SKM-1 (cell line): ENCODE data around the gene ZNF346.
A peak's percentile ranks its signal among the peaks of the same experiment; 100 is the strongest.

ENCODE experiments used
- DNase-seq: peaks from one replicate; lab custom pipeline; 2025; ENCODE audit not compliant: unreplicated experiment; lab: John Stamatoyannopoulos, UW

The ZNF346 gene

DNA sequence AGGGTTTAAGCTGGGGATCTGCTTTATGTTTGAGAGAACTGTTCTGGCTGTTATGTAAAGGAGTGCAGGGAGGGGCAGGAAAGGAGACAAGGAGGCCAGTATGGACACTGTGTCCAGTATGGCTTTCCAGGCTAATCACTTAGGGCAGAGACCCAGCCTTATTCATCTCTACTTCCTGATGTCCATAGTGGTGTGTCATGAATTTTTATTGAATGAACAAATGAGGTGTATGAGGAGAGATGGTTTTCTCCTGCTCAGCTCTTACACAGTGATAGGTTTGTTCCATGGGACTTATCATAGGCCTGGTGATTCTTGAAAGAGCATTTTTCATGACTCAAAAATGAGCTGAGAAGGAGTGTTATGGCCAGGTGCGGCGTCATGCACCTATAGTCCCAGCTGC, 43.7 kb downstream of the ZNF346 start:
- no peak for DNase-seq

GRCh38 chr5:177067503-177067902, 45.0 kb downstream of the ZNF346 start:
- DNase-seq, result no peak

DNA sequence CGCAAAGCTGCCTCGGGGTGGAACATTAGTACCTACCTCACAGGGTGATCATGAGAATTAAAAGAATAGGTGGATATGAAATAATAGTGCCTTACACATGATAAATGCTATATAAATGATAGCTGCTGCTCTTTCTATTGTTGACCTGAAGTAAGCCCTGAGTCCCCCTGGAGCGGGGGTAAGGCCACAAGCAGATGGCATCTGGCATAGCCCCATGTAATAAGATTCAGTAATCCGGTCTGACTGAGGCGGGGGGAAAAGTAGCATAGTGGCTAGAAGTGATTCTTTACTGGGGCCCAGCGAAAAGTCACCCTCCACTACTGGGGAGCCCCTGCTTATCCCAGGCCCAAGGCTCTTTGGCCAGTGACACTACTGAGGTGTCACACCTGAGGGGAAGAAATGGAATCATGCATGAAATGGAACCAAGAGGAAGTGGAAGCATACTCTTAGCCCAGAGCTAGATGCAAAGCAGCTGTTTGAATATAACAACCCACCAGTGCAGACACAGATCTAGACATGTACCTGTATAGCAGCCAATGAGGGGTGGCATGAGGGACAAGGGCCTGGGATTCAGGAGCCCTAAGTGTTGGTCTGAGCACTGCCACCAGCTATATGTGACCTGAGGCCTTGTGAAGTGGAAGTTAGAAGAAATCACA, 48.2 kb downstream of the ZNF346 start:
- DNase-seq, result no peak

DNA sequence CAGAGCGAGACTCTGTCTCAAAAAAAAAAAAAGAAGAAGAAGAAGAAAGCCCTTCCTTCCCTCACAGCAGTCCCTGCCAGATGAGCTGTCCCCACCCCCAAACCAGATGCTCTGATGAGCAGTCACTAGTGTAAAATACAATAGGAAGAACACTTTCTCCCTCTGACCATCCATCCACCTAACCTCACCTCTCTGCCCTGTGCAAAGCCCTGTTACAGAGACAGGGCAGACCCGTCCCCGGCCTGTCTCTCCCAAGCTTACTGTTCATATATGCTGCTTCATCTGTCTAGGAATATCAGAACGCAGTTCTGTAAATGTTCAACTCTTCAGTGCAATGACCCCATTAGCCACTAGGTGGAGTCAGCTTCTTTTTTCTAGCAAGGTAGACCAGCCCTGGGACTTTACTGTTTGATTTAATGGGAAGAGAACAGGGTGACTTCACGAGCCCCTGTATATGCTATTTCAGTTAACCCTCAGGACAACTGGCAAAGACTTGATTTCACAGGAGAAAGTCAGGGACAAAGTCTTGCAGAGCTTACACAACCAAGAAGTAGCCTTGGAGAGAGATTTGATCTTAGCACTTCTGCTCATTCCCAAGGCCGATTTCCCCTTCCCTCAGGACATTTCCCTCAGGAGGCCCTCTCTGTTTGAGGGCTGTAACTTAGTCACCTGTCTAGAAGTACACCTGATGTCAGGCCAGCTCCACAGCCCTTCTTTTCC, 49.3 kb downstream of the ZNF346 start:
- peak; percentile 74 for DNase-seq

- DNase-seq, result no peak
Observed at GRCh38 chr5:177077335-177077734, 54.8 kb downstream of the ZNF346 start.

DNA sequence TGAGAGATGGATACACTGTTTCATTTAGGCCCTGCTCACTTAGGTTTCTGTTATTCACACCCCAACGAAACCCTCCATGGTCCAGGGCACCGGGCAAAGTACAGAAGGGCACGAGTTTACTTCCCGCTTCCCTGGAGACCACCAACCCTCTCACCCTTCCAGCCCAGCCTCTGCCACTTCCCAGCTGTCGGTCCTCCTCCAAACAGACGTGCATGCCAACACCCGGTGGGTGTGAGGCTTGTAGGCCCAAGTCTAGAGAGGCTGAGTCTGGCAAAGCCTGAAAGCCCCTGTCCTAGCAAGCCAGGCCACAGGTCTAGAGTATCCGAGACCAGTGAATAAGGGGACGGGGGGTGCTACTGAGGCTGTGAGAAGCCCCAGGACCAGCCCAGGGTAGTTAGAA, 57.1 kb downstream of the ZNF346 start:
- DNase-seq, result no peak

DNA sequence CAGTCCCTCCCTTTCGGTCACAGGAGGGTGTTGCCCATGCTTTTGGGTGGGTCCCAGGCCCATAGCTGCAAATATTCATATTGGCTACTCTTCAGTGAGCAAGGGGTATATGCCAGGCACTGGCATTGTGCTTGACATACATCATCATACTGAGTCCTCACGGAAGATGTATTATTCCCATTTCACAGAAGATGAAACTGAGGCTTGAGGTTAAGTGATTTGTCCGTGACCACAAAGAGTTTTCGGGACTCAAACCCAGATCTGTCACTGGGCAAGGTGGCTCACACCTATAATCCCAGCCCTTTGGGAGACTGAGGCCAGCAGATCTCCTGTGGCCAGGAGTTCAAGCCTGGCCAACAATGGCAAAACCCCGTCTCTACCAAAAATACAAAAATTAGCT, 57.8 kb downstream of the ZNF346 start:
- DNase-seq, result no peak

DNA sequence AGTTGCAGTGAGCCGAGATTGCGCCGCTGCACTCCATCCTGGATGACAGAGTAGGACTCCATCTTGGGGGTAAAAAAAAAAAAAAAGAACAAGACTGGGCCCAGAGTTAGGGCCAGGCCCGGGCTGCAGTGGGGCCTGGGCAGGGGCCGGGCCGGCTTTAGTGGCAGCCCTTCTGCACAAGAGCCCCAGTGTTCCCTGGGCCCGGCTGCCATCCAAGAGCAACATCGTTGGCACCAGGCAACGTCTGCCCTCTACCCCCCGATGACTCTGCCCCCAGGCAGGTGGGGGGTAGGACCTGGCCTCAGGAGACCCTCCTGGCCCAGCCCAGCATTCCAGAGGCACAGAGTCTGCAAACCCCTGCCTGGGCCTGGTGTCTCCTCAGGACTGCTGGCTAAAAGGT, 59.4 kb downstream of the ZNF346 start:
- no peak for DNase-seq

GRCh38 chr5:177083357-177083756, 60.9 kb downstream of the ZNF346 start:
- no peak for DNase-seq

- no peak for DNase-seq
Observed at GRCh38 chr5:177084175-177084574, 61.7 kb downstream of the ZNF346 start.

DNA sequence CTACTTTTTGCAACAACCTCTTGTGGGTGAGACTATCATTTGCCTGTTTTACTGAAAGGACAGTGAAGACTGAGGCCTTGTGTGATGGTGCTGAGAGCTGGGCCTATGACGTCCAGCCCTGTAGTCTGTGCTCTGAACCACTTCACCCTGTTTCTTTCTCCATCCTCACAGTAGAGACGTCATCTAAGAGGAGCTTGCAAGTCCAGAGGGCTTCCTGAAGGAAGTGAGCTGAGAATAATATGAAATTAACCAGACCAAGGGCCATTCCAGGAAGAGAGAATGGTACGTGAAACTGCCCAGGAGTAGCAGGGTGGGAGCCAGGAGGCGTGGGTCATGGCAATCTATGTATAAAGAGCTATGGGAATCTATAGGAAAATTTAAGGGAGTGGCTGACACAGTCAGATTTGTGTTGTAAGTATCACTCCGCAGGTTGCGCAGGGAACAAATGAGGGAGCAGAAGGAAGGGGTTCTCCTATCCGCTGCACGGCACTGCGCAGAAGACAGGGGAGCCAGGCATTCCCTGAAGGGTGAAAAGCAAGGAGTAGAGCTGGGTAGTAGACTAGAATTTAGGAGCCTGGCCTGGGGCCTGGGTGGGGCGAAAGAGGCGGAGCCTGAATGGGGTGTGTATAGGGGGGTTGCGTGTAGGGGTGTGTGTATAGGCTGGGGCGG, 63.6 kb downstream of the ZNF346 start:
- DNase-seq, result no peak

- no peak for DNase-seq
Observed at GRCh38 chr5:177086654-177087397, 64.3 kb downstream of the ZNF346 start, which contains the start of gene FGFR4. FGFR4 (plus strand) TSS chr5:177086915; CDS start chr5:177089603, 2,688 bp downstream.

DNA sequence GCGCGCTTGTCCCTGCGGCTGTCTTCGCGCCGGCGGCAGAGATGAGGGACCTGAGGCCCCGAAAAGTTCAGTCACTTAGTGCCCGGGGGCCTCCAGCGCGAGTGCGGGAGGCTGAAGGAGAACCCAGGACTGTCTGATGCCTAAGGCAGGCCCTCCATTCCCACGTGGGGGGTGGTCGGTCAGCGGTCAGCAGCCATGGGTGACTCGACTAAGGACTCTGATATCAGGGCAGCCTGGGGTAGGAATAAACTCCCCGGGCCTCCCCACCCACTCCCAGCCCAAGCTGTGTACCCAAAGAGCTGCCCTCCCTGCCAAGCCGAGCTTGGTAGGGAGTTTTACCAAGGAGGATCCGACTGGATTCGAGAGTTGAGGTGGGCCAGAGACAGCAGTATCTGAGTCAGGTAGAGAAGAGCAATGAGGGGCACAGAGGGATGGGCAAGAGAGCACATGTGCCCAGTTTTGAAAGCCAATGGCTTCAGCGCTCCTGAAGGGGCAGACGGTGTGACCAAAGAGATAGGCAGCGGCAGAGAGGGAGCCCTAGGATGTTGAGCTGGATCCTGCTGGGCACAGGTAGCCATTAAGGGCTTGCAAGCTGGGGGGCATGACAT, 65.0 kb downstream of the ZNF346 start:
- no peak for DNase-seq

DNA sequence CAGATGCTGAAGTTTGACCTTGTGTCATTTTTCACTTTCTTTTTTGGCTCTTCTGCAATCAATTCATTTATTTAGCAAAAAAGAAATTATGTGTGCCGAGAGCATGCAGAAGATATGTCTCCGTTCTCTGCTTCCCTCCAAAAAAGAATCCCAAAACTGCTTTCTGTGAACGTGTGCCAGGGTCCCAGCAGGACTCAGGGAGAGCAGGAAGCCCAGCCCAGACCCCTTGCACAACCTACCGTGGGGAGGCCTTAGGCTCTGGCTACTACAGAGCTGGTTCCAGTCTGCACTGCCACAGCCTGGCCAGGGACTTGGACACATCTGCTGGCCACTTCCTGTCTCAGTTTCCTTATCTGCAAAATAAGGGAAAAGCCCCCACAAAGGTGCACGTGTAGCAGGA, 66.6 kb downstream of the ZNF346 start:
- no peak for DNase-seq

- DNase-seq, result no peak
Observed at GRCh38 chr5:177089825-177090641, 67.5 kb downstream of the ZNF346 start.

GRCh38 chr5:177090813-177091212, 68.3 kb downstream of the ZNF346 start:
- DNase-seq, result no peak

DNA sequence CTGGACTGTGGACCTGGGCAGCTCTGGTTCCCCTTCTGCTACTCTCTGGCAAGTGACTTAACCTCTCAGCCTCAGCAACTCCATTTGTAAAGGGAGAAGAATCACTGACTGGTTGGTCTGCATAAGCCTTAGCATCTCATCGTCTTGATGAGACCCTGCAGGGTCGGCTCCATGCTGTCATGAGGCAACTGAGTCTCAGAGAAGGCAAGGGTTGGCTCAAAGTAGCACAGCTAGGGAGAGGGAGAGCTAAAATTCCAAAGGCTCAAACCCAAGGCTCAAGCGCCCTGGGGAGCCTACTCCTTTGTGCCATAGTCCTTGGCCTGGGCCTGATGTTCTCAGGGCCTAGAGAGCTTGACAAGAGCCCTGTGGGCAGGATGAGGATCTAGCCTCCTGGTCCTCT, 68.7 kb downstream of the ZNF346 start:
- no peak for DNase-seq

- no peak for DNase-seq
Observed at GRCh38 chr5:177092178-177093081, 69.9 kb downstream of the ZNF346 start.

GRCh38 chr5:177093082-177093712, 70.7 kb downstream of the ZNF346 start:
- no peak for DNase-seq
